ENCODE results near the gene FRMPD2. TPM values are rescaled to one million over a fixed set of nuclear protein-coding genes. Genes with fewer than 3 reads are reported as not detected.
A peak's percentile ranks its signal among the peaks of the same experiment; 100 is the strongest.

The FRMPD2 gene
- total and polyA plus RNA-seq, 11 donors, result 0.20 to 0.66 TPM; not detected in 9

GRCh38 chr10:48271047-48271730, 3.3 kb downstream of the FRMPD2 start:
- intact Hi-C loops (cut with DNase I), result no loop called here
- Histone ChIP-seq H3K9me3 (peaks cover 0 to 8% (median 0%) of the 10 kb centered on the region in 12 donors), H3K4me3 (no peak overlapping the region), H3K27ac (no peak overlapping the region), H3K36me3 (no peaks in the 10 kb centered on the region), H3K4me1 (no peaks in the 10 kb centered on the region), H3K27me3 (no peaks in the 10 kb centered on the region)
- 63 to 68% (median 65%) methylated on average over 5 of the region's 5 CpGs for WGBS, 4 donors
- no peak for TF ChIP-seq CTCF (IDR thresholded peaks at IDR 0.05)
- TF ChIP-seq POLR2A (IDR thresholded peaks at IDR 0.05), result no peak
- DNase-seq (no peak), ATAC-seq (no peak)

- H3K4me1 ChIP-seq, result no peaks in the 10 kb centered on the region
- H3K36me3 ChIP-seq, result no peaks in the 10 kb centered on the region
- intact Hi-C loops (cut with DNase I), result no loop called here
- H3K27me3 ChIP-seq, result no peaks in the 10 kb centered on the region
- WGBS, 4 donors, result 62 to 72% (median 71%) methylated on average over 4 of the region's 4 CpGs
- DNase-seq (no peak), ATAC-seq (no peak)
- TF ChIP-seq CTCF (IDR thresholded peaks at IDR 0.05) (no peak), POLR2A (IDR thresholded peaks at IDR 0.05) (no peak)
- H3K9me3 ChIP-seq, result peaks cover 0 to 8% (median 0%) of the 10 kb centered on the region in 12 donors
- no peak overlapping the region for H3K4me3 ChIP-seq
- H3K27ac ChIP-seq, result no peak overlapping the region
Measured at GRCh38 chr10:48266528-48266927, 8.0 kb downstream of the FRMPD2 start.

GRCh38 chr10:48258105-48258504, 16.4 kb downstream of the FRMPD2 start:
- WGBS, 4 donors, result 59 to 78% (median 70%) methylated on average over 1 of the region's 1 CpG
- intact Hi-C loops (cut with DNase I), result no loop called here
- Histone ChIP-seq H3K9me3 (peaks cover 0 to 9% (median 0%) of the 10 kb centered on the region in 12 donors), H3K36me3 (no peaks in the 10 kb centered on the region), H3K27me3 (no peaks in the 10 kb centered on the region), H3K4me1 (peaks cover 0 to 7% (median 0%) of the 10 kb centered on the region in 12 donors), H3K27ac (no peak overlapping the region), H3K4me3 (no peak overlapping the region)
- DNase-seq, result no peak
- ATAC-seq, result peak in 1 of 4 donors; percentile 24
- TF ChIP-seq CTCF (IDR thresholded peaks at IDR 0.05), result no peak
- no peak for TF ChIP-seq POLR2A (IDR thresholded peaks at IDR 0.05)

- TF ChIP-seq POLR2A (IDR thresholded peaks at IDR 0.05) (no peak), CTCF (IDR thresholded peaks at IDR 0.05) (no peak)
- Histone ChIP-seq H3K4me3 (no peak overlapping the region), H3K4me1 (peaks cover 0 to 7% (median 0%) of the 10 kb centered on the region in 12 donors), H3K27me3 (no peaks in the 10 kb centered on the region), H3K36me3 (no peaks in the 10 kb centered on the region), H3K9me3 (peaks cover 0 to 9% (median 0%) of the 10 kb centered on the region in 12 donors), H3K27ac (no peak overlapping the region)
- no peak for ATAC-seq
- intact Hi-C loops (cut with DNase I), result no loop called here
- no peak for DNase-seq
- 79 to 87% (median 84%) methylated on average over 3 of the region's 3 CpGs for WGBS, 4 donors
Measured at GRCh38 chr10:48257407-48257961, 17.0 kb downstream of the FRMPD2 start.

Measured in heart left ventricle (tissue), 16 donors.